HepG2 (cell line): ENCODE measurements around the gene RAB20. TPM values are rescaled to one million over a fixed set of nuclear protein-coding genes. Genes with fewer than 3 reads are reported as not detected.

ENCODE experiments used
- ATAC-seq: fragments of 200-7000 bp; cut with Tn5 transposase; 3 replicates; pipeline ENCODE4 v1.9.1; 2020; ENCODE audit warnings: mild to moderate bottlenecking, moderate library complexity
- BruUV-seq: library from RNA; stranded (reverse); fragments of 400-500 nt; replicated peaks from 2 replicates; lab custom pipeline; 2021; lab: Mats Ljungman, UMichigan
- CTCF ChIA-PET: fragments of 300-600 bp; formaldehyde crosslinking; extraction: SDS; loops from one replicate; lab custom pipeline; 2021; ENCODE audit warnings: low total read pairs, inconsistent platforms, low intra/inter-chr PET ratio; lab: Yijun Ruan, JAX
- POLR2A ChIA-PET: fragments of 350-600 bp; sonication (Branson Sonifier 250); formaldehyde crosslinking; loops from one replicate; lab custom pipeline; 2020; ENCODE audit warnings: antibody characterized with exemption, inconsistent platforms; lab: Yijun Ruan, JAX
- DNase-seq: peaks from one replicate; pipeline ENCODE4 v3.0.0-alpha.2; 2015; ENCODE audit warnings: low spot score
- FAIRE-seq: peaks from 3 replicates; lab custom pipeline; 2011; peaks lifted over from hg19 to GRCh38; lab: Jason Lieb, UNC
- H2AFZ ChIP-seq: one replicate; pipeline ENCODE4 v1.6.1; 2011; ENCODE audit warnings: low read length, inconsistent platforms
- H3K27ac ChIP-seq: fragments of 300-600 bp; 3 replicates; pipeline ENCODE4 v1.8.0; 2011; ENCODE audit warnings: mixed run types, mild to moderate bottlenecking, mixed read lengths, low read length, inconsistent platforms; ENCODE audit not compliant: insufficient read depth; ENCODE audit errors: extremely low read length
- H3K27me3 ChIP-seq, 2 experiments: fragments of 200-600 bp in 1 of 2; 2 replicates in 1 of 2; 3 replicates in 1 of 2; pipeline versions ENCODE4 v1.6.0 to v1.8.0; 2011; ENCODE audit warnings: low read length in 2 of 2, mild to moderate bottlenecking in 2 of 2, moderate library complexity in 2 of 2, inconsistent platforms in 1 of 2; ENCODE audit not compliant: insufficient read depth in 2 of 2, control insufficient read depth in 1 of 2
- H3K36me3 ChIP-seq, 2 experiments: fragments of 200-600 bp in 1 of 2; replicated peaks in 1 of 2; 2 replicates in 1 of 2; 3 replicates in 1 of 2; pipeline versions ENCODE4 v1.5.1 to v1.8.0; 2011; ENCODE audit warnings: low read length in 2 of 2, inconsistent platforms in 1 of 2; ENCODE audit not compliant: insufficient read depth in 2 of 2, control insufficient read depth in 1 of 2
- H3K4me1 ChIP-seq: 2 replicates; pipeline ENCODE4 v1.5.1; 2012; ENCODE audit warnings: low read length, inconsistent platforms; ENCODE audit not compliant: insufficient read depth
- H3K4me2 ChIP-seq: 2 replicates; pipeline ENCODE4 v1.6.0; 2011; ENCODE audit warnings: low read depth, low read length, inconsistent platforms
- H3K4me3 ChIP-seq, 3 experiments: fragments of 200-600 bp in 1 of 3; sonication (generic), shearing (Covaris generic) in 1 of 3; replicated peaks in 1 of 3; 2 replicates each; pipeline ENCODE4 v1.5.1; 2011 to 2016; ENCODE audit warnings: low read length in 3 of 3, inconsistent platforms in 2 of 3, low read depth in 2 of 3, mild to moderate bottlenecking in 2 of 3, control low read depth in 1 of 3, mixed read lengths in 1 of 3; ENCODE audit not compliant: insufficient read depth in 1 of 3
- H3K79me2 ChIP-seq: one replicate; pipeline ENCODE4 v1.6.1; 2011; ENCODE audit warnings: low read length, inconsistent platforms; ENCODE audit not compliant: insufficient read depth
- H3K9ac ChIP-seq: 2 replicates; pipeline ENCODE4 v1.6.0; 2011; ENCODE audit warnings: mild to moderate bottlenecking, low read depth, low read length, inconsistent platforms; ENCODE audit not compliant: insufficient read depth
- H3K9me3 ChIP-seq: 2 replicates; pipeline ENCODE4 v1.5.1; 2012; ENCODE audit warnings: mild to moderate bottlenecking, low read length
- H4K20me1 ChIP-seq: 2 replicates; pipeline ENCODE4 v1.6.0; 2011; ENCODE audit warnings: inconsistent platforms, mild to moderate bottlenecking, low read length, moderate library complexity; ENCODE audit not compliant: insufficient read depth
- IRF2 ChIP-seq: IDR thresholded peaks from 2 replicates; pipeline ENCODE4 v1.6.1; 2018; ENCODE audit warnings: missing genetic modification reagents, missing compliant biosample characterization
- NFATC3 ChIP-seq: sonication (generic); formaldehyde crosslinking; IDR thresholded peaks from 2 replicates; pipeline ENCODE4 v1.5.1; 2020; ENCODE audit warnings: mild to moderate bottlenecking, missing genetic modification reagents
- RFX1 ChIP-seq: fragments of 450-650 bp; IDR thresholded peaks from 2 replicates; pipeline ENCODE4 v1.6.1; 2017
- WGBS: methylation state at CpG from one replicate; pipeline ENCODE4 v1.1.6; 2017; ENCODE audit warnings: low lambda C conversion rate; 5-methylcytosine and 5-hydroxymethylcytosine counted together
- in situ Hi-C: cut with HindIII; loops from 2 replicates; pipeline ENCODE4 v1.10.0; 2017; ENCODE audit warnings: low pct_unique_long_range_greater_than_20kb; ENCODE audit not compliant: extremely low pct_ligation_motif_present
- intact Hi-C: fragments of 100-400 bp; cut with micrococcal nuclease; formaldehyde crosslinking; loops from one replicate; pipeline ENCODE4 v1.10.0; 2022; ENCODE audit not compliant: unreplicated experiment
- polyA plus RNA-seq, 8 experiments: library from polyadenylated mRNA; depleted of rRNA in 3 of 8; stranded (reverse) in 7 of 8; unstranded in 1 of 8; fragments of >200 nt; fragmentation: Illumina TruSeq in 4 of 8; extraction: Trizol in 4 of 8; gene quantifications; 2 replicates each; pipeline versions ENCODE4 v1.2.1 to v1.2.3, GENCODE V29; 2011 to 2016; ENCODE audit warnings: low read depth in 4 of 8, missing spikeins in 1 of 8, mixed read lengths in 1 of 8; ENCODE audit not compliant: insufficient read depth in 1 of 8
- total RNA-seq, 5 experiments: library from RNA; depleted of rRNA; stranded (reverse); fragments of >200 nt; fragmentation: Illumina TruSeq; extraction: Trizol; gene quantifications; 2 replicates each; pipeline ENCODE4 v1.2.3, GENCODE V29; 2016; ENCODE audit warnings: low read depth in 1 of 5
- TF ChIP-seq, protein P1 (sequence below): sonication (generic); formaldehyde crosslinking; IDR thresholded peaks from 2 replicates; pipeline ENCODE4 v1.4.0; 2020; ENCODE audit warnings: missing genetic modification reagents

RAB20 gene
- total and polyA plus RNA-seq, 2 of the 13 experiments (the other 11 are each of a cell fraction or from before 2014, with no cell fraction given): 15.6 to 30.5 TPM

DNA sequence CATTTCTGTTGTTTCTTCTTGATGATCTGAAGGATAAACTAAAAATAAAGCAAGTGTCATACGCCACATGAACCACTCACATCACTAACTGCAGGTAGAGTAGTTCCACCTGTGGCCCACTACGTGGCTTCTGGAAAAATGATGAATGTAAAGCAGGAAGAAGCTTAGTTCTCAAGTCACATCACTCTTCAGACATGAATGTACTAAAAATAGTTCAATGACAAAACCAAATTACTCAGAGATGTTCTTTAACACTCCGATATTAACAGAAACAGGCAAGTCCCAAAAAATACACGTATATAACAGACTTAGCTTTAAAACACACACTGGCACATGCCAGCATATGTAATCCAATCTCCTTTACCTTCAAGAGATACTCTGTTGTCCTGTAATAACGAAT, 21.6 kb downstream of the RAB20 start (continued):
- TF ChIP-seq, protein P1, sequence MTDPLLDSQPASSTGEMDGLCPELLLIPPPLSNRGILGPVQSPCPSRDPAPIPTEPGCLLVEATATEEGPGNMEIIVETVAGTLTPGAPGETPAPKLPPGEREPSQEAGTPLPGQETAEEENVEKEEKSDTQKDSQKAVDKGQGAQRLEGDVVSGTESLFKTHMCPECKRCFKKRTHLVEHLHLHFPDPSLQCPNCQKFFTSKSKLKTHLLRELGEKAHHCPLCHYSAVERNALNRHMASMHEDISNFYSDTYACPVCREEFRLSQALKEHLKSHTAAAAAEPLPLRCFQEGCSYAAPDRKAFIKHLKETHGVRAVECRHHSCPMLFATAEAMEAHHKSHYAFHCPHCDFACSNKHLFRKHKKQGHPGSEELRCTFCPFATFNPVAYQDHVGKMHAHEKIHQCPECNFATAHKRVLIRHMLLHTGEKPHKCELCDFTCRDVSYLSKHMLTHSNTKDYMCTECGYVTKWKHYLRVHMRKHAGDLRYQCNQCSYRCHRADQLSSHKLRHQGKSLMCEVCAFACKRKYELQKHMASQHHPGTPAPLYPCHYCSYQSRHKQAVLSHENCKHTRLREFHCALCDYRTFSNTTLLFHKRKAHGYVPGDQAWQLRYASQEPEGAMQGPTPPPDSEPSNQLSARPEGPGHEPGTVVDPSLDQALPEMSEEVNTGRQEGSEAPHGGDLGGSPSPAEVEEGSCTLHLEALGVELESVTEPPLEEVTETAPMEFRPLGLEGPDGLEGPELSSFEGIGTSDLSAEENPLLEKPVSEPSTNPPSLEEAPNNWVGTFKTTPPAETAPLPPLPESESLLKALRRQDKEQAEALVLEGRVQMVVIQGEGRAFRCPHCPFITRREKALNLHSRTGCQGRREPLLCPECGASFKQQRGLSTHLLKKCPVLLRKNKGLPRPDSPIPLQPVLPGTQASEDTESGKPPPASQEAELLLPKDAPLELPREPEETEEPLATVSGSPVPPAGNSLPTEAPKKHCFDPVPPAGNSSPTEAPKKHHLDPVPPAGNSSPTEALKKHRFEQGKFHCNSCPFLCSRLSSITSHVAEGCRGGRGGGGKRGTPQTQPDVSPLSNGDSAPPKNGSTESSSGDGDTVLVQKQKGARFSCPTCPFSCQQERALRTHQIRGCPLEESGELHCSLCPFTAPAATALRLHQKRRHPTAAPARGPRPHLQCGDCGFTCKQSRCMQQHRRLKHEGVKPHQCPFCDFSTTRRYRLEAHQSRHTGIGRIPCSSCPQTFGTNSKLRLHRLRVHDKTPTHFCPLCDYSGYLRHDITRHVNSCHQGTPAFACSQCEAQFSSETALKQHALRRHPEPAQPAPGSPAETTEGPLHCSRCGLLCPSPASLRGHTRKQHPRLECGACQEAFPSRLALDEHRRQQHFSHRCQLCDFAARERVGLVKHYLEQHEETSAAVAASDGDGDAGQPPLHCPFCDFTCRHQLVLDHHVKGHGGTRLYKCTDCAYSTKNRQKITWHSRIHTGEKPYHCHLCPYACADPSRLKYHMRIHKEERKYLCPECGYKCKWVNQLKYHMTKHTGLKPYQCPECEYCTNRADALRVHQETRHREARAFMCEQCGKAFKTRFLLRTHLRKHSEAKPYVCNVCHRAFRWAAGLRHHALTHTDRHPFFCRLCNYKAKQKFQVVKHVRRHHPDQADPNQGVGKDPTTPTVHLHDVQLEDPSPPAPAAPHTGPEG (CRISPR knock-in tag): no peak
- no peak for TF ChIP-seq RFX1

DNA sequence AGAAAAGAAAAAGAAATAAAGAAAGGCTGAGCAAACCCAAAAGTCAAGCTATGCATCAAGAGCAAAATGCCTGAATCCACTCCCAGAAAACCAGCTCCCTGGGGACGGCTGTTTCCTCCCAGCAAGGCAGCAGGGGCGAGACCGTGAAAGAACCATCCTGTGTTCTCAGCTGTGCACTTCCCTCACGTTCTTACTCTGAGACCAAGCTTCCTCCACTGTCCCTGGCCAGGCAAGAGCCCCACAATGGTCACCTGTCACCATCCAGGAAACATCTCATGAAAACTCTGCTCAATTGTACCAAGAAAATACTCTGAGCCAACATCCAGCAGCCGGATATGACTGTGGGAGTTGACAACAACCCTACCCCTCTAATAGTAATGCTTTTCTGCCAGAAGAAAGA, 22.9 kb downstream of the RAB20 start:
- DNase-seq (no peak), ATAC-seq (no peak), FAIRE-seq (no peak)
- Histone ChIP-seq H3K36me3 (peaks cover 0 to 16% of the 10 kb centered on the region in 2 experiments; a peak in 3 of 5 replicates), H3K27ac (no peak overlapping the region), H3K4me1 (peaks cover 11% of the 10 kb centered on the region), H4K20me1 (peaks cover 13% of the 10 kb centered on the region; the same call in 1 of the 2 replicates), H3K9me3 (no peaks in the 10 kb centered on the region), H3K4me3 (no peak overlapping the region), H3K9ac (no peak overlapping the region), H3K79me2 (peaks cover 37% of the 10 kb centered on the region)
- POLR2A ChIA-PET: interaction anchor here (0.6 to 1.1 kb wide), 2 partner anchors 12 to 23 kb away, joined by 3 to 4 read pairs; partner anchors contain the start of gene RAB20
- in situ Hi-C loops: no loop called here
- BruUV-seq: no TSS peak
- WGBS: 89% methylated on average over 5 of the region's 5 CpGs
- no peak for TF ChIP-seq IRF2
- TF ChIP-seq NFATC3: no peak
- TF ChIP-seq, all 625 proteins: peak for 0
- Histone ChIP-seq H2AFZ (no peak overlapping the region), H3K4me2 (no peak overlapping the region), H3K27me3 (no peaks in the 10 kb centered on the region)
- intact Hi-C loops: no loop called here
- CTCF ChIA-PET: no interaction called here
